GM12874 (cell line): ENCODE results near the gene PRTN3.

Source experiments
- TF ChIP-seq, protein P1 (sequence below): IDR thresholded peaks from 2 replicates; pipeline ENCODE4 v1.5.1; 2011; ENCODE audit warnings: low read depth, mild to moderate bottlenecking, control low read depth, low read length, moderate library complexity; ENCODE audit not compliant: insufficient read depth

Gene PRTN3

DNA sequence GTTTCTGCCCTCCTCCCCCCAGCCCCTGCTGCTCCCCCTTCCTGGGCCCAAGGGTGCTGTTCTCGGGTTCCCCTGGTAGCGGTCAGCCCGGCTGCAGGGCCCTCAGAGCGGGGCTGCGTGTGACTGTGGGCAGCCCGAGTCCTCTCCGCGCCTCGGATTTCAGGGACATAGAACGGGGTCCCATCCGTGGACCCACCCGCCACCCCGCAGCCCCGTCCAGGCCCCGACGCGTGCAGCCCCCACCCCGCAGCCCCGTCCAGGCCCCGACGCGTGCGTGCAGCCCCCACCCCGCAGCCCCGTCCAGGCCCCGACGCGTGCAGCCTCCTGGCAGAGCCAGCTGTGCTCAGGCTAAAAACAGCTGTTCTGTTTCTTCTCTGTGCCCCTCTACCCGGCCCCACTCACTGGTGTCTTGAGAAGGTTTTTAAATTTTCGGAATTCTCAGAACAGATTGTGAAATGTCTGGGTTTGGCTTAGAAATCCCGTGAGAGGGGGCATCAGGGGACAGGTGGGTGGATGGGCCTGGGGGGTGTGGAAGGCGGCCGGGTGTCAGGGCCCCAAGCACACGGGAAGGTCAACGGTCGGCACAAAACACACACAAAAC, 5.5 kb upstream of the PRTN3 start:
- TF ChIP-seq, protein P1, sequence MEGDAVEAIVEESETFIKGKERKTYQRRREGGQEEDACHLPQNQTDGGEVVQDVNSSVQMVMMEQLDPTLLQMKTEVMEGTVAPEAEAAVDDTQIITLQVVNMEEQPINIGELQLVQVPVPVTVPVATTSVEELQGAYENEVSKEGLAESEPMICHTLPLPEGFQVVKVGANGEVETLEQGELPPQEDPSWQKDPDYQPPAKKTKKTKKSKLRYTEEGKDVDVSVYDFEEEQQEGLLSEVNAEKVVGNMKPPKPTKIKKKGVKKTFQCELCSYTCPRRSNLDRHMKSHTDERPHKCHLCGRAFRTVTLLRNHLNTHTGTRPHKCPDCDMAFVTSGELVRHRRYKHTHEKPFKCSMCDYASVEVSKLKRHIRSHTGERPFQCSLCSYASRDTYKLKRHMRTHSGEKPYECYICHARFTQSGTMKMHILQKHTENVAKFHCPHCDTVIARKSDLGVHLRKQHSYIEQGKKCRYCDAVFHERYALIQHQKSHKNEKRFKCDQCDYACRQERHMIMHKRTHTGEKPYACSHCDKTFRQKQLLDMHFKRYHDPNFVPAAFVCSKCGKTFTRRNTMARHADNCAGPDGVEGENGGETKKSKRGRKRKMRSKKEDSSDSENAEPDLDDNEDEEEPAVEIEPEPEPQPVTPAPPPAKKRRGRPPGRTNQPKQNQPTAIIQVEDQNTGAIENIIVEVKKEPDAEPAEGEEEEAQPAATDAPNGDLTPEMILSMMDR: no peak

DNA sequence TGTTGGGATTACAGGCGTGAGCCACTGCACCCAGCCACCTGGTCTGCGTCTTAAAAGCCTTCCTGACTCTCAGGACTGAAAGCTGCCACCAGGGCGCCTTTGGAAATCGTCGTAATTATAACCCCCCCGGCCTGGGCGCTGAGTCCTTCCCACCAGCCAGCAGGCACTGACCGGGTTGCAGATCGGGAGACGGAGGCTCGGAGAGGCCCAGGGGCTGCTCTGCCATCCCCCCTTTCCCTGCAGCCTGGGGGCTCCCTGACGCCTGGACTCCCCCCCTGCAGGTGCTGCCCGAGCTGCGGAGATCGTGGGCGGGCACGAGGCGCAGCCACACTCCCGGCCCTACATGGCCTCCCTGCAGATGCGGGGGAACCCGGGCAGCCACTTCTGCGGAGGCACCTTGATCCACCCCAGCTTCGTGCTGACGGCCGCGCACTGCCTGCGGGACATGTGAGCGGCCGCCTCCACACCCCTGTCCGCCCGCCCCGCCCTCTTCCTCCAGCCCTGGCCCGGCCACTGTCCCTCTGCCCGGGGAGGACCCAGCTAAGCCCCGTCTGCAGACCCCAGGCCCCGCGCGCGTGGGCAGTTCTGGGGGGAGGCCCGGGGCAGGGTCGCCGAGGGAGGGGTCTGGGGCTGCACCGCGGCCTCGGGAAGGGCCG, 2.5 kb downstream of the PRTN3 start:
- TF ChIP-seq, protein P1: no peak

DNA sequence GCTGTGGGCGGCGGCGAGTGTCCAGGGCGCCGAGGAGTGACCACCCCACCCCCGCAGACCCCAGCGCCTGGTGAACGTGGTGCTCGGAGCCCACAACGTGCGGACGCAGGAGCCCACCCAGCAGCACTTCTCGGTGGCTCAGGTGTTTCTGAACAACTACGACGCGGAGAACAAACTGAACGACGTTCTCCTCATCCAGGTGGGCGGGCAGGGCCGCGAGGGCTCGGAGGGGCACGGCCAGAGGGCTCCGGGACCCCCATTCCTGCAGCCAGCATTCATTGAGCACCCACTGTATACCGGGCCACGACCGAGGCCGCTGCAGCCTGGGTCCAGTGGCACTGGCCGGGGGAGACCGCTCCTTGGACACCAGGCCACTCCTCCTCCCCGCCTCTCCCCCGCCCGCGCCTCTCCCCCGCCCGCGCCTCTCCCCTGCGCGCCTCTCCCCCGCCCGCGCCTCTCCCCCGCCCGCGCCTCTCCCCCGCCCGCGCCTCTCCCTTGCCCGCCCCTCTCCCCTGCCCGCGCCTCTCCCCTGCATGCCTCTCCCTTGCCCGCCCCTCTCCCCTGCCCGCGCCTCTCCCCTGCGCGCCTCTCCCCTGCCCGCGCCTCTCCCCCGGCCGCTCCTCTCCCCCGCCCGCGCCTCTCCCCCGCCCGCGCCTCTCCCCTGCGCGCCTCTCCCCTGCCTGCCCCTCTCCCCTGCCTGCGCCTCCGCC, 3.2 kb downstream of the PRTN3 start:
- TF ChIP-seq, protein P1: no peak

DNA sequence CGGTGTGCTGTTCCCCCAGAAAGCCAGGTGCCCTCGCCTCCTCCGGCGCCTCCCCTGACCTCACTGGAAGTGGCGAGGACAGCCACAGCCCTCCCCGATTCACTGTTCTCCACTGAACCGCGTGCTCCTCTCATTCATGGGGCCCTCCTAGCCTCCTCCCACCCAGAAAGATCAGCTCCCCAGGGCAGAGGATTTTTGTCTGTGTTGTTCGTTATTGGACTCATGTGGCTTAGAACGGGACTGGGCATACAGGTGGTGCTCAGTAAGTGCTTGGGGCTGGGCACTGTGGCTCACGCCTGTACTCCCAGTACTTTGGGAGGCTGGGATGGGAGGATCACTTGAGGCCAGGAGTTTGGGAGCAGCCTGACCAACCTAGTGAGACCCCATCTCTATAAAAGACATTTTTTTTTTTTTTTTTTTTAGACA, 3.8 kb downstream of the PRTN3 start:
- TF ChIP-seq, protein P1: no peak

DNA sequence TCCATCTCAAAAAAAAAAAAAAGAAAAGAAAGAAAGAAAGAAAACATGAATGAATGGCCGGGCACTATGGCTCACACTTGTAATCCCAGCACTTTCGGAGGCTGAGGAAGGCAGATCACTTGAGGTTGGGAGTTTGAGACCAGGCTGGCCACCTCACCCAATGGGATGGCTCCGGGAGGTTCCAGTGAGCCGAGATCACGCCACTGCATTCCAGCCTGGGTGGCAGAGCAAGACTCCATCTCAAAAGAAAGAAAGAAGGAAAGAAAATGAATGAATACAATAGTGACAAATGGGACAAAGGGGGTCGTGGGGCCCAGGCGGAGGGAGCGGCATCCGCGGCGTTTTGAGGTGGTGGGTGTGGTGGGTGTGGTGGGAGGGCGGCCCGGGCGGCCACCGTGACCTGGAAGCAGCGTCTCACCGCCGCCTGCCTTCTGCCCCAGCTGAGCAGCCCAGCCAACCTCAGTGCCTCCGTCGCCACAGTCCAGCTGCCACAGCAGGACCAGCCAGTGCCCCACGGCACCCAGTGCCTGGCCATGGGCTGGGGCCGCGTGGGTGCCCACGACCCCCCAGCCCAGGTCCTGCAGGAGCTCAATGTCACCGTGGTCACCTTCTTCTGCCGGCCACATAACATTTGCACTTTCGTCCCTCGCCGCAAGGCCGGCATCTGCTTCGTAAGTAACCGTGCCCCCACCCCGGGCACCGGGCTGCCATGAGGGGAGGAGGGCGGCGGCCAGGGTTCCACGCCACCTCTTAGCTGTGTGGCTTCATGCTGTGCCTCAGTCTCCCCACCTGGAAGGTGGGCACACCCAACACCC, 5.1 kb downstream of the PRTN3 start:
- TF ChIP-seq, protein P1: no peak

DNA sequence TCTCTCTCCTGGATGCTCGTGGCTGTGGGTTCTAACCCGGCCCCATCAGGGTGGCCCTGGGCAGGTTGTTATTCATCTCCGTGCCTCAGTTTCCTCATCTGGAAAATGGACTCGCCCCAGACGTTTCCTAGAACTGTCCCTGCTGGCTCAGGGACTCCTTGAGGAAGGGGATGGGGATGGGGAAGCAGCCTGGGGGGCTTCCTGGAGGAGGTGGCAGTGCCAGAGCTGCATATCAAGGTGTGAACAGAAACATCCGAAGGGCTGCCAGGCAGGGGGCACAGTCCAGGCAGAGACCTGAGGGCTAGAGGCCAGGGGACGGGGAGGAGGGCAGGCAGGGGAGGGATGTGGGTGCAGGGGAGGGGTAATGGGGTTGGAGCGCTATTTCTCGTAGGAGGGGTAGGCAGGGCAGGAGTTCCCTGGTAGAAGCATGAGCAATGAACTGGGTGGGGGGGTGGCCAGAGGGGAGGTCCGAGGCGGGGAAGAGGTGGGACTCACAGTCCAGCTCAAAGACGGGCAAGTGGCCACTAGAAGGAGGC, 7.7 kb downstream of the PRTN3 start:
- TF ChIP-seq, protein P1: no peak
